ENCODE data around the gene ZNF19. TPM values are rescaled to one million over a fixed set of nuclear protein-coding genes. Genes with fewer than 3 reads are reported as not detected.

ZNF19 gene
- total and polyA plus RNA-seq, 4 donors, result 1.9 to 16.1 (median 8.8) TPM

DNA sequence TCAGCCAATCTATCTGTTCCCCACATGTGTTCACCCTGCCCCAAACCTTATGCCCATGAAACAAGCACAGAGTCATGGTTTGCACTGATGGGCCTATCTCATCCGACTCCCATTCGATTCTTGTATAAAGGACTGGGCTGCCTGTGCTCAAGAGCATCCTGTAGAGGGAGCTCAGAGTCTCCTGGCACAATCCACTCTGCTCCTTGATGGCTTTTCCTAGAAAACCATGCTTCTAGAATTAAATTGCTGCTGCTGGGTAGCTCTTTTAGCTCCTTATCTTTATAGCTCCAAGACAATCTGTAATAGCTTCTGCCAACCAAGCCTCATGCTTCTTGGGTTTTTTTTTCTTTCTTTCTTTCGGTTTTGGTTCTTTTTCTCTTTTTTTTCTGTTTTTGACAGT is 9.7 kb downstream of the ZNF19 start:
- no peak overlapping the region for H3K9ac ChIP-seq (ENCODE audit: insufficient read depth in 1 of 2, low read length in 2 of 2)
- TF ChIP-seq, protein P1, sequence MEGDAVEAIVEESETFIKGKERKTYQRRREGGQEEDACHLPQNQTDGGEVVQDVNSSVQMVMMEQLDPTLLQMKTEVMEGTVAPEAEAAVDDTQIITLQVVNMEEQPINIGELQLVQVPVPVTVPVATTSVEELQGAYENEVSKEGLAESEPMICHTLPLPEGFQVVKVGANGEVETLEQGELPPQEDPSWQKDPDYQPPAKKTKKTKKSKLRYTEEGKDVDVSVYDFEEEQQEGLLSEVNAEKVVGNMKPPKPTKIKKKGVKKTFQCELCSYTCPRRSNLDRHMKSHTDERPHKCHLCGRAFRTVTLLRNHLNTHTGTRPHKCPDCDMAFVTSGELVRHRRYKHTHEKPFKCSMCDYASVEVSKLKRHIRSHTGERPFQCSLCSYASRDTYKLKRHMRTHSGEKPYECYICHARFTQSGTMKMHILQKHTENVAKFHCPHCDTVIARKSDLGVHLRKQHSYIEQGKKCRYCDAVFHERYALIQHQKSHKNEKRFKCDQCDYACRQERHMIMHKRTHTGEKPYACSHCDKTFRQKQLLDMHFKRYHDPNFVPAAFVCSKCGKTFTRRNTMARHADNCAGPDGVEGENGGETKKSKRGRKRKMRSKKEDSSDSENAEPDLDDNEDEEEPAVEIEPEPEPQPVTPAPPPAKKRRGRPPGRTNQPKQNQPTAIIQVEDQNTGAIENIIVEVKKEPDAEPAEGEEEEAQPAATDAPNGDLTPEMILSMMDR (IDR thresholded peaks at IDR 0.05; ENCODE audit: control extremely low read depth, extremely low read depth), result no peak

DNA sequence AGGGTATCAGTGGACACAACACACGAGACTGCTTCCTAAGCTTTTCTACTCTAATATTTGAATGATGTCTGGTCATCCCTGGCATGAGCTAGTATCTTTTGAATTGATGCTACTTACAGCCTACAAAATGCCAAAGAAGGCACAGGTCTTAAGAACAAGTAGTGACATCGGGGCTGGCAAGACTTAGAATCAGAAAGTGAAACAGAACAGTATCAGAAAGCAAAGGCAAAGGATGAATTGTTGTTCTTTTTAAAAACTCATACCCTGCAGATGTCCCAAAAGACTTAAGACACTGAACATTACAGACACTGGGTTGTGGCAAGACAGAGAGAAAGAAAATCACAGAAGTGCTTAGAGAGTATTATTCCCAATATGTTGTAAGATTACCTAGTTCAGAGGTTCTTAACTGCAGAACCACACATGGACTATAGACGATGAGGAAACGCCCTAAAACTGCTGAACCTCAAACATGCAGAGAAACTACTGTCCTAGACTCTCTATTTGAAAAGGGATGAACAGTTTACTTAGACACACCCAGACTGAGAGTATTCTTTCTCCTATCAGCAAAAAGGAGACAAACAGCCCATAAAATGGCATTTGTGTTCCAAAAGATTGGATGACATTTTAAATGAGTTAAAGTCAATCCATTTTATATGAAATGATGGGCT is 12.5 kb downstream of the ZNF19 start:
- Histone ChIP-seq H3K27ac (ENCODE audit: low read depth in 1 of 2, low read length in 1 of 2) (no peak overlapping the region), H3K4me3 (no peak overlapping the region), H3K9ac (ENCODE audit: insufficient read depth in 1 of 2, low read length in 2 of 2) (no peak overlapping the region), H3K4me1 (ENCODE audit: control insufficient read depth in 5 of 5, insufficient read depth in 5 of 5, low read length in 5 of 5) (no peaks in the 10 kb centered on the region), H3K9me3 (ENCODE audit: control insufficient read depth in 4 of 4, insufficient read depth in 3 of 4, low read length in 3 of 4) (no peaks in the 10 kb centered on the region), H3K27me3 (ENCODE audit: control insufficient read depth in 3 of 3, insufficient read depth in 3 of 3, low read length in 2 of 3) (no peaks in the 10 kb centered on the region), H3K36me3 (ENCODE audit: control insufficient read depth in 4 of 4, insufficient read depth in 4 of 4, low read length in 4 of 4) (peaks cover 0 to 26% (median 9%) of the 10 kb centered on the region in 4 donors)
- DNase-seq, result no peak
- TF ChIP-seq, protein P1 (IDR thresholded peaks at IDR 0.05; ENCODE audit: control extremely low read depth, extremely low read depth), result no peak
- no peak for ATAC-seq (ENCODE audit: insufficient read depth, low FRiP score)
- 90 to 93% methylated on average over 4 of the region's 4 CpGs for WGBS, 2 donors

More for the DNA sequence above, 9.7 kb downstream of the ZNF19 start:
- peaks cover 0 to 5% (median 3%) of the 10 kb centered on the region in 5 donors for H3K4me1 ChIP-seq (ENCODE audit: control insufficient read depth in 5 of 5, insufficient read depth in 5 of 5, low read length in 5 of 5)
- ATAC-seq (ENCODE audit: insufficient read depth, low FRiP score) (no peak), DNase-seq (peak; percentile 15 to 33 (median 20))
- 65 to 80% methylated on average over 3 of the region's 3 CpGs for WGBS, 2 donors
- H3K36me3 ChIP-seq (ENCODE audit: control insufficient read depth in 4 of 4, insufficient read depth in 4 of 4, low read length in 4 of 4), result peaks cover 0 to 26% (median 8%) of the 10 kb centered on the region in 4 donors
- H3K9me3 ChIP-seq (ENCODE audit: control insufficient read depth in 4 of 4, insufficient read depth in 3 of 4, low read length in 3 of 4), result no peaks in the 10 kb centered on the region
- H3K27ac ChIP-seq (ENCODE audit: low read depth in 1 of 2, low read length in 1 of 2), result no peak overlapping the region
- no peaks in the 10 kb centered on the region for H3K27me3 ChIP-seq (ENCODE audit: control insufficient read depth in 3 of 3, insufficient read depth in 3 of 3, low read length in 2 of 3)
- H3K4me3 ChIP-seq, result no peak overlapping the region

GRCh38 chr16:71474864-71475263 is 14.3 kb downstream of the ZNF19 start:
- Histone ChIP-seq H3K36me3 (ENCODE audit: control insufficient read depth in 4 of 4, insufficient read depth in 4 of 4, low read length in 4 of 4) (peaks cover 0 to 26% (median 10%) of the 10 kb centered on the region in 4 donors), H3K4me3 (no peak overlapping the region), H3K27me3 (ENCODE audit: control insufficient read depth in 3 of 3, insufficient read depth in 3 of 3, low read length in 2 of 3) (no peaks in the 10 kb centered on the region), H3K9me3 (ENCODE audit: control insufficient read depth in 4 of 4, insufficient read depth in 3 of 4, low read length in 3 of 4) (no peaks in the 10 kb centered on the region), H3K9ac (ENCODE audit: insufficient read depth in 1 of 2, low read length in 2 of 2) (no peak overlapping the region), H3K27ac (ENCODE audit: low read depth in 1 of 2, low read length in 1 of 2) (no peak overlapping the region), H3K4me1 (ENCODE audit: control insufficient read depth in 5 of 5, insufficient read depth in 5 of 5, low read length in 5 of 5) (no peaks in the 10 kb centered on the region)
- DNase-seq (no peak), ATAC-seq (ENCODE audit: insufficient read depth, low FRiP score) (no peak)
- TF ChIP-seq, protein P1 (IDR thresholded peaks at IDR 0.05; ENCODE audit: control extremely low read depth, extremely low read depth), result no peak
- WGBS, 2 donors, result 91 to 94% methylated on average over 3 of the region's 3 CpGs
